Raji (cell line): ENCODE data around the gene PDPK1.

Experiments used
- POLR2A ChIP-seq: IDR thresholded peaks from 2 replicates; pipeline ENCODE4 v1.6.1; 2011; ENCODE audit warnings: low read depth, low read length, control low read depth; ENCODE audit not compliant: insufficient read depth

PDPK1 gene

DNA sequence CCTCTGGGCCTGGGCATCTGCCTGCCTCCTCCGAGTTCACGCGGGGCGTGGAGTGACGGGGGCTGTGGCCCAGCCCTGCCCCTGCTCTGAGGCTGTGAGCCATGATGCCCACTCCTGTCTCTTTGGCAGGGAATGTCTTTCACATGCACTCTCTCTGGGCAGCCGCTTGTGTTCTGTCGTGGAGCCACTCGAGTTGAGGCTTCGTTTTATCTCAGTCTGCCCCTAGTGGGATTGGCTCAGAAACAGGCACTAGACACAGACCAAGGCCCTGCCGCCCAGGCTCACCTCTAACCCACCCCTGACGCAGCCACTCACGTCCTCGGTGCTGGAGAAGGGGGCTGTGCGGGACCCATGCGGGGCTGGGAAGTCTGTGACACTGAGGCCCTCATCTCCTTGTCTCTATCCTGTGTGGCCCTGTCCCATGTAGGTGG lies 77.0 kb downstream of the PDPK1 start:
- no peak for TF ChIP-seq POLR2A
